Left lung (tissue), 10 donors: Measurements from ENCODE around the gene FBLN1. TPM values are rescaled to one million over a fixed set of nuclear protein-coding genes. Genes with fewer than 3 reads are reported as not detected.
A peak's percentile ranks its signal among the peaks of the same experiment; 100 is the strongest.

Experiments used
- ATAC-seq: fragments of 200-7000 bp; cut with Tn5 transposase; one replicate; pipeline ENCODE4 v1.9.1; 2020; ENCODE audit warnings: moderate library complexity
- DNase-seq, 4 donors: peaks; one replicate each; pipeline ENCODE4 v3.0.0-alpha.2; 2013 to 2020
- H3K27ac ChIP-seq, 2 donors: fragments of 200-600 bp; sonication (generic) in 1 of 2; one replicate each; pipeline versions ENCODE4 v1.5.0 to v1.8.0; 2020 to 2021
- H3K27me3 ChIP-seq, 2 donors: fragments of 200-600 bp; sonication (generic) in 1 of 2; one replicate each; pipeline versions ENCODE4 v1.5.0 to v1.8.0; 2020 to 2021
- H3K36me3 ChIP-seq, 2 donors: fragments of 200-600 bp; sonication (generic) in 1 of 2; one replicate each; pipeline versions ENCODE4 v1.5.0 to v1.8.0; 2020 to 2021
- H3K4me1 ChIP-seq, 2 donors: fragments of 200-600 bp; one replicate each; pipeline ENCODE4 v1.8.0; 2021
- H3K4me3 ChIP-seq, 2 donors: fragments of 200-600 bp; sonication (generic) in 1 of 2; one replicate each; pipeline versions ENCODE4 v1.5.0 to v1.8.0; 2020 to 2021; ENCODE audit warnings: mild to moderate bottlenecking in 1 of 2
- H3K9me3 ChIP-seq, 2 donors: fragments of 200-600 bp; sonication (generic) in 1 of 2; one replicate each; pipeline versions ENCODE4 v1.5.0 to v1.8.0; 2020 to 2021
- intact Hi-C, 2 donors: fragments of 100-400 bp; cut with DNase I; formaldehyde crosslinking; loops; one replicate each; pipeline versions ENCODE4 v1.11.2 to v1.14.2; 2022
- polyA plus RNA-seq, 6 donors: library from polyadenylated mRNA; unstranded; fragments of 120-200 nt; gene quantifications; one replicate each; pipeline ENCODE4 v1.2.1, GENCODE V29; 2013; ENCODE audit not compliant: insufficient read length in 6 of 6
- total RNA-seq, 2 donors: library from RNA; stranded (reverse); fragmentation: NEBNext Ultra II Directional; extraction: Animal tissue kit (Norgen Biotek cat#: 25700); gene quantifications; one replicate each; pipeline ENCODE4 v1.2.1, GENCODE V29; 2021
- TF ChIP-seq, protein P1 (sequence below), 2 donors: fragments of 200-600 bp; sonication (generic) in 1 of 2; IDR thresholded peaks; one replicate each; pipeline versions ENCODE4 v1.5.0 to v1.8.0; 2021; ENCODE audit warnings: antibody characterized with exemption in 2 of 2
- donor health status: DM: no; HTN: yes; CAD: no.
- donor health status: DM: no; HTN: no; CAD: no.

Gene FBLN1
- total and polyA plus RNA-seq, 8 donors: 287 to 447 (median 312) TPM

GRCh38 chr22:45612451-45612901, 109.8 kb downstream of the FBLN1 start:
- peak in 1 of 4 donors; percentile 57 for DNase-seq
- H3K27me3 ChIP-seq: no peaks in the 10 kb centered on the region
- peak; percentile 45 for ATAC-seq
- no peak overlapping the region for H3K27ac ChIP-seq
- no peaks in the 10 kb centered on the region for H3K36me3 ChIP-seq
- H3K4me3 ChIP-seq: no peak overlapping the region
- intact Hi-C loops: no loop called here
- TF ChIP-seq, protein P1, sequence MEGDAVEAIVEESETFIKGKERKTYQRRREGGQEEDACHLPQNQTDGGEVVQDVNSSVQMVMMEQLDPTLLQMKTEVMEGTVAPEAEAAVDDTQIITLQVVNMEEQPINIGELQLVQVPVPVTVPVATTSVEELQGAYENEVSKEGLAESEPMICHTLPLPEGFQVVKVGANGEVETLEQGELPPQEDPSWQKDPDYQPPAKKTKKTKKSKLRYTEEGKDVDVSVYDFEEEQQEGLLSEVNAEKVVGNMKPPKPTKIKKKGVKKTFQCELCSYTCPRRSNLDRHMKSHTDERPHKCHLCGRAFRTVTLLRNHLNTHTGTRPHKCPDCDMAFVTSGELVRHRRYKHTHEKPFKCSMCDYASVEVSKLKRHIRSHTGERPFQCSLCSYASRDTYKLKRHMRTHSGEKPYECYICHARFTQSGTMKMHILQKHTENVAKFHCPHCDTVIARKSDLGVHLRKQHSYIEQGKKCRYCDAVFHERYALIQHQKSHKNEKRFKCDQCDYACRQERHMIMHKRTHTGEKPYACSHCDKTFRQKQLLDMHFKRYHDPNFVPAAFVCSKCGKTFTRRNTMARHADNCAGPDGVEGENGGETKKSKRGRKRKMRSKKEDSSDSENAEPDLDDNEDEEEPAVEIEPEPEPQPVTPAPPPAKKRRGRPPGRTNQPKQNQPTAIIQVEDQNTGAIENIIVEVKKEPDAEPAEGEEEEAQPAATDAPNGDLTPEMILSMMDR (IDR thresholded peaks at IDR 0.05): no peak
- no peaks in the 10 kb centered on the region for H3K9me3 ChIP-seq
- peaks cover 0 to 5% of the 10 kb centered on the region in 2 donors for H3K4me1 ChIP-seq

GRCh38 chr22:45612940-45613339, 110.3 kb downstream of the FBLN1 start:
- TF ChIP-seq, protein P1 (IDR thresholded peaks at IDR 0.05): no peak
- DNase-seq: no peak
- no peak for ATAC-seq
- H3K27ac ChIP-seq: no peak overlapping the region
- intact Hi-C loops: no loop called here
- H3K27me3 ChIP-seq: no peaks in the 10 kb centered on the region
- no peak overlapping the region for H3K4me3 ChIP-seq
- peaks cover 0 to 5% of the 10 kb centered on the region in 2 donors for H3K4me1 ChIP-seq
- no peaks in the 10 kb centered on the region for H3K9me3 ChIP-seq
- H3K36me3 ChIP-seq: no peaks in the 10 kb centered on the region

GRCh38 chr22:45615364-45615763, 112.7 kb downstream of the FBLN1 start:
- intact Hi-C loops: no loop called here
- TF ChIP-seq, protein P1 (IDR thresholded peaks at IDR 0.05): no peak
- no peaks in the 10 kb centered on the region for H3K27me3 ChIP-seq
- DNase-seq (no peak), ATAC-seq (no peak)
- H3K4me1 ChIP-seq: no peaks in the 10 kb centered on the region
- no peak overlapping the region for H3K27ac ChIP-seq
- H3K9me3 ChIP-seq: no peaks in the 10 kb centered on the region
- no peaks in the 10 kb centered on the region for H3K36me3 ChIP-seq
- no peak overlapping the region for H3K4me3 ChIP-seq

DNA sequence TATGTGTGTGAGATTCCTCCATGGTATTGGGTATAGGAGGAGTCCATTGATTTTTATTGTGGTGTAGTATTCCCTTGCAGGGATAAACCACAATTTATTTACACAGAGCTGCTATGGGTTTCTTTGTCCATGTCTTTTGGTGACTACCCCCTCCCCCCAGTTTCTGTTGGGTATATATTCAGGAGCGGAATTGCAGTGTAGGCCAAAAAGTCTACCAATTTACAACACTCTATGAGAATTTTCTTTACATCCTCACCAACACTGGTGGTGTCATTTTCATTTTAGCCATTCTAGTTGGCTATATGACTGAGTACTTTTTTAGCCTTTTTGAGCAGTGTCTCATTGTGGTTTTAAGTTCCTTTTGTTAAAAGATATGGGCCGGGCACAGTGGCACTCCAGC, 113.7 kb downstream of the FBLN1 start:
- no peaks in the 10 kb centered on the region for H3K9me3 ChIP-seq
- no peaks in the 10 kb centered on the region for H3K27me3 ChIP-seq
- TF ChIP-seq, protein P1 (IDR thresholded peaks at IDR 0.05): no peak
- H3K27ac ChIP-seq: no peak overlapping the region
- H3K36me3 ChIP-seq: no peaks in the 10 kb centered on the region
- ATAC-seq (no peak), DNase-seq (no peak)
- no peaks in the 10 kb centered on the region for H3K4me1 ChIP-seq
- no peak overlapping the region for H3K4me3 ChIP-seq
- intact Hi-C loops: no loop called here

- no peak overlapping the region for H3K27ac ChIP-seq
- H3K36me3 ChIP-seq: no peaks in the 10 kb centered on the region
- intact Hi-C loops: no loop called here
- TF ChIP-seq, protein P1 (IDR thresholded peaks at IDR 0.05): no peak
- DNase-seq (no peak), ATAC-seq (no peak)
- no peaks in the 10 kb centered on the region for H3K27me3 ChIP-seq
- H3K4me3 ChIP-seq: no peak overlapping the region
- H3K9me3 ChIP-seq: no peaks in the 10 kb centered on the region
- H3K4me1 ChIP-seq: no peaks in the 10 kb centered on the region
These were observed 115.3 kb downstream of the FBLN1 start for GRCh38 chr22:45617948-45618347.
